ENCODE measurements around the gene SPEG. TPM values are rescaled to one million over a fixed set of nuclear protein-coding genes. Genes with fewer than 3 reads are reported as not detected.

Gene SPEG
- polyA plus RNA-seq, 3 donors = not detected

GRCh38 chr2:219543596-219544358 lies 109.1 kb downstream of the SPEG start, which contains the start of the genes CHPF and TMEM198:
CHPF (minus strand) TSS chr2:219543809; CDS start chr2:219543538, 271 bp downstream.
TMEM198 (plus strand) TSS chr2:219544028; CDS start chr2:219544728, 700 bp downstream.
- Mint-ChIP-seq H3K36me3 (peaks cover 0 to 6% of the 10 kb centered on the region in 2 donors), H3K9me3 (peaks cover 0 to 16% (median 2%) of the 10 kb centered on the region in 7 donors), H3K27me3 (ENCODE audit: low read depth in 3 of 3) (peaks cover 38 to 63% (median 40%) of the 10 kb centered on the region in 3 donors), H3K4me3 (peak within 1 kb of the TSS; percentile 78 to 87), H3K4me1 (peaks cover 9% of the 10 kb centered on the region), H3K27ac (peak within 1 kb of the TSS in 3 of 7 donors; percentile 36 to 73 (median 53))
- Histone ChIP-seq H3K27ac (ENCODE audit: low read depth in 1 of 2, low read length in 2 of 2) (no peak within 1 kb of the TSS), H3K9ac (ENCODE audit: insufficient read depth, low read length, poor library complexity, severe bottlenecking) (peak within 1 kb of the TSS; percentile 27), H3K4me1 (ENCODE audit: control insufficient read depth in 1 of 2, insufficient read depth in 2 of 2, low read length in 2 of 2) (peaks cover 21 to 27% of the 10 kb centered on the region in 2 donors), H2AFZ (ENCODE audit: insufficient read depth, low read depth, low read length, poor library complexity, severe bottlenecking) (peak within 1 kb of the TSS; percentile 76), H3K27me3 (ENCODE audit: control insufficient read depth in 2 of 2, insufficient read depth in 2 of 2, low read length in 2 of 2) (peaks cover 24 to 51% of the 10 kb centered on the region in 2 donors), H3K4me3 (replicated peaks in 1 of 3; ENCODE audit: low read depth in 2 of 3, low read length in 3 of 3) (peak within 1 kb of the TSS; percentile 32 to 76 (median 56)), H3K79me2 (ENCODE audit: insufficient read depth, low read length) (no peaks in the 10 kb centered on the region), H3K36me3 (replicated peaks in 1 of 2; ENCODE audit: control insufficient read depth in 1 of 2, insufficient read depth in 2 of 2, low read length in 2 of 2) (no peaks in the 10 kb centered on the region), H3K9me3 (replicated peaks in 1 of 2; ENCODE audit: control insufficient read depth in 1 of 2, insufficient read depth in 1 of 2, low read length in 2 of 2) (no peaks in the 10 kb centered on the region), H4K20me1 (ENCODE audit: insufficient read depth, low read length) (no peaks in the 10 kb centered on the region), H3K4me2 (replicated peaks; ENCODE audit: extremely low read depth, low read length, poor library complexity, severe bottlenecking) (peak within 1 kb of the TSS; percentile 90)
- no peak for TF ChIP-seq CTCF (IDR thresholded peaks at IDR 0.05)
- intact Hi-C loops (cut with micrococcal nuclease) = loop anchor here (2.0 to 5.0 kb wide), 4 partner anchors 41 to 156 kb away; partner anchors contain the start of gene DNPEP (in 1 of the 2)
- DNase-seq = peak; percentile 87 to 94 (median 90)
- WGBS (ENCODE audit: insufficient coverage) = under 1% methylated on average over 74 of the region's 75 CpGs

DNA sequence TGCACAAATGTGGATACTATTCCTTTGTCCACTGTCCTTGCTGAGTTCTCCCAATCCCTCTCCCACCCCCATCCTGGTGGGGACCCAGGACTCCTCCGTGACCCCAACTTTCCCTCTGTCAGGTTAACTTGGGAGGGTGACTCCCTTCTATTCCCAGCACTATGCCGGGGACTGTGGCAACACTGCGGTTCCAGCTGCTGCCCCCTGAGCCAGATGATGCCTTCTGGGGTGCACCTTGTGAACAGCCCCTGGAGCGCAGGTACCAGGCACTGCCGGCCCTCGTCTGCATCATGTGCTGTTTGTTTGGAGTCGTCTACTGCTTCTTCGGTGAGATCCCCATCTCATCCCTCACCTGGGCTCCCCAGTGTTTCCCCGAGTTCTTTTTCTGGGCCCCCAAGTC lies 109.9 kb downstream of the SPEG start:
- H3K4me3 Mint-ChIP-seq = peak overlapping the region; percentile 44 to 87
- no peaks in the 10 kb centered on the region for H3K9me3 ChIP-seq (replicated peaks in 1 of 2; ENCODE audit: control insufficient read depth in 1 of 2, insufficient read depth in 1 of 2, low read length in 2 of 2)
- H3K9ac ChIP-seq (ENCODE audit: insufficient read depth, low read length, poor library complexity, severe bottlenecking) = no peak overlapping the region
- H3K4me1 ChIP-seq (ENCODE audit: control insufficient read depth in 1 of 2, insufficient read depth in 2 of 2, low read length in 2 of 2) = peaks cover 21 to 27% of the 10 kb centered on the region in 2 donors
- peaks cover 37 to 69% (median 44%) of the 10 kb centered on the region in 3 donors for H3K27me3 Mint-ChIP-seq (ENCODE audit: low read depth in 3 of 3)
- TF ChIP-seq CTCF (IDR thresholded peaks at IDR 0.05) = no peak
- DNase-seq = no peak
- peaks cover 0 to 16% (median 2%) of the 10 kb centered on the region in 7 donors for H3K9me3 Mint-ChIP-seq
- peak overlapping the region; percentile 90 for H3K4me2 ChIP-seq (replicated peaks; ENCODE audit: extremely low read depth, low read length, poor library complexity, severe bottlenecking)
- peaks cover 24 to 52% of the 10 kb centered on the region in 2 donors for H3K27me3 ChIP-seq (ENCODE audit: control insufficient read depth in 2 of 2, insufficient read depth in 2 of 2, low read length in 2 of 2)
- no peak overlapping the region for H3K27ac ChIP-seq (ENCODE audit: low read depth in 1 of 2, low read length in 2 of 2)
- H3K27ac Mint-ChIP-seq = peak overlapping the region in 2 of 7 donors; percentile 36 to 53
- no peaks in the 10 kb centered on the region for H4K20me1 ChIP-seq (ENCODE audit: insufficient read depth, low read length)
- H3K79me2 ChIP-seq (ENCODE audit: insufficient read depth, low read length) = no peaks in the 10 kb centered on the region
- WGBS (ENCODE audit: insufficient coverage) = 30% methylated on average over 2 of the region's 9 CpGs
- H3K36me3 ChIP-seq (replicated peaks in 1 of 2; ENCODE audit: control insufficient read depth in 1 of 2, insufficient read depth in 2 of 2, low read length in 2 of 2) = no peaks in the 10 kb centered on the region
- H3K4me3 ChIP-seq (replicated peaks in 1 of 3; ENCODE audit: low read depth in 2 of 3, low read length in 3 of 3) = no peak overlapping the region
- intact Hi-C loops (cut with micrococcal nuclease) = loop anchor here (5.0 kb wide), 3 partner anchors 42 to 157 kb away; partner anchors contain the start of gene DNPEP (in 1 of the 2)
- H3K36me3 Mint-ChIP-seq = peaks cover 0 to 6% of the 10 kb centered on the region in 2 donors
- H2AFZ ChIP-seq (ENCODE audit: insufficient read depth, low read depth, low read length, poor library complexity, severe bottlenecking) = no peak overlapping the region
- peaks cover 9% of the 10 kb centered on the region for H3K4me1 Mint-ChIP-seq
